GM21717 (cell line): ENCODE measurements around the gene PKNOX2.

ENCODE experiments used
- ATAC-seq: cut with Tn5 transposase; IDR thresholded peaks from one replicate; pipeline ENCODE4 v1.9.1; 2021; ENCODE audit warnings: mild to moderate bottlenecking, moderate library complexity; ENCODE audit not compliant: unreplicated experiment

PKNOX2 gene

DNA sequence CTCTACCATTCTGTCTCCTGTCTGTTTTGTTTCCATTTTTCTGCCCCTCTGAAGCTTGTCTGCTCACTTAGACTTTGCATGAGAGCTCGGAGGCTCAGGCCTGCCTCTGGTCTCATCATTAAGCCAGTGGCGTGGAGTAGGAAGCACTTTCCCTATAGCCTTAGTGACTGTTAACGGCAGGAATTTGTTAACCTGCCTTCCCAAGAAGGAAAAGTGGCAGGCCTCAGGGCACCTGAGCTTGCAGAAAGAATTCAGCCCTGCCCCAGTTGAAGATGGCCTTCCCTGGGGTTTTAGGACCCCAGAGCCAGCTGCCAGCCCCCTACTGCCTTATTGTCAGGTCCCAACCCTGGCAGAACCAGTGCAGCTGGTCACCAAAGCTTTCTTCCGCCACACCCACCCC, 93.2 kb downstream of the PKNOX2 start:
- no peak for ATAC-seq

DNA sequence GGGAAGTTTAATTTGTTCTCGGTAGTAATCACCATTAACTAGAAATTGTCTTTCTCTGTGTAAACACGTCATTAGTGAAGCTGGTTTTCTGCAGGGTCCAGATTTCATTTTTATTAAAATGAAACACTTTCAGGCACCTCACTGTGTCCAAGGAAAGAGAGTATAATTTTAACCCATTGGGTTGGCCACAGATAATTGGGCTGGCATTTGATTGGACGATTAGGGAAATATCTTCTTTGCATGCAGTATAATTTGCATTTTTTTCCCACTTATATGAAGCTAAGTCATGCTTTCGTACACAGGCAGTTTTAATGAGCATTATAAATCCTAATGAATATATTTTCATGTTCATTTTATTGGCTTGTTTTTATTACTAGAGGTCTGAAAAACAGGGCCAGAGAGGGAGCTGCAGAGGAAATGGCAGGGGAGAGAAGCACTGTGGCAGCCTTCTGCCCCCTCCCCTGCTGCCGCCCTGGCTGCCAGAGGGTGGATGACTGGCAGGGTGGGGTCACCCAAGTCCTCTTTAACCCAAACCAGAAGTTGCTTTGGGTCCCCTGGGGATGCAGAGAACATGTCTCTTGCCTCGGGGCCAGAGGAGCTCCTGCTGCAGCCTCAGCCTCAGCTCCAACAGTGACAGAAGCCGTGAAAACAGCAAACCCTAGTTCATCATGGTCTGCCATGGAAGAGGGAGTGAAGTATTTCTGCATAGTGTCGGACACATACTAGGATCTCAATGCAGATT, 93.9 kb downstream of the PKNOX2 start:
- no peak for ATAC-seq

DNA sequence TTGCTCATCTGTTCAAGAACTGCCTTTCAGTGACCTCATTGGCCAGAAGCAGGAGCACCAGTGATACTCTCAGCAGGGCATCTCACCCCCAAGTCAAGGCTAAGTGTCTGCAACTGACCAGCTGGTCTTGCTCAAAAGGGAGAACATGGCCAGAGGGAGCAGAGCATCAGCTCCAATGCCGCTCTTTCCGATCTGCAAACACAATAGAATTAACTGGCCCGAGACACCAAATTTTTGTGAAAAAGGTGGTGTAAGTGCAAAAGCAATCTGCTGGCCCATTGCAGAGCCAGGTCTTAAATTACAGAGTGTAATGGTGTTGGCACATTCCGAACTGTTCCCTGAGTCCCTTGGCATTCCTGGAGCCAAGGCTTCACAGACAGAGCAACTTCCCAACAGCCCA, 97.0 kb downstream of the PKNOX2 start:
- ATAC-seq = no peak

DNA sequence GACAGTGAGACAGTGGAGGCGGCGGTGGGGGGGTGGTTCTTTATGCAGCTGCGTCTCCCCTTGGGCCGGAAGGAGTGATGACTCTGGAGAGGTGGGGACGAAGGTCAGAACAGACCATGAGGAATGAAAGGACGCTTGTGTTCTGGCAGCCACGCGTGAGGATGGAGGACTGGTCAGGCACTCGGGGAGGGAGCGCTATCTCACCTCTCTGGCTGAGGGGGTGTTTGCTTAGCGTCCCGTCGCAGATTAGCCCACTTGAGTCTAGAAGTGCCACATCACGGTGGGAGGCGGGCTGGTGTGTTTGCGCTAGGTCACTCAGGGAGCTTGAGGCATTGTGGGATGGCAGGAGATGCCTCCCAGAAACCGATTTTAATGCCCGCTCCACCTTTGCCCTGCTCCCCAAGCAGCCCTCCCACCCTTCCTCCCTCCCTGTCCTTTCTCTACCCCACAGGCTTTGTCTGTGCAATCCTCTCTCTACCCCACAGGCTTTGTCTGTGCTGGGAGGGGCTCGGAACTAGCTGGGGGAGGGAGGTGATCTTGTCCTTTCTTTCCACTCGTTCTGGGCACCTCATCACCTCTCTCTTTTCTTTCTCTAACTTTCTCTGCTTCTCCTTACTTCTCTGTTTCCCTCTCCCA, 97.8 kb downstream of the PKNOX2 start:
- ATAC-seq = no peak

DNA sequence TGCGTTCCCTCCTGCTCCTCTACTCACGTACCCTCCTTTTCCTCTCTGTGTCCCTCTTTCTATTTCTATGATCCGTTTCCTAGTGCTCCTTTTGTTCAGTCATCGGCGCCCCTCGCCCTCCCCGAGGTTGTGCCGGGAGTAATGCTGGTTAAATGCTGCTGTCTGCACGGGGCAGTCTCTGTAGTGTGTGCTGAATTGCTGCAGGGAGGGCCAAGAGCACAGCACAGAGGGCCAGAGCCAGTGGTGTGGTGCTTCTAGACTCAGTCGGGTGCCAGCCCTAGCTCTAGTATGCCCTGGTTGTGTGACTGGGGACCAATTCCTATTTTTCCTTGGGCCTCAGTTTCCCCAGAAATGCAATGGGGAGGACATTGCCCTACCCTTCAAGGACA, 98.3 kb downstream of the PKNOX2 start:
- no peak for ATAC-seq

DNA sequence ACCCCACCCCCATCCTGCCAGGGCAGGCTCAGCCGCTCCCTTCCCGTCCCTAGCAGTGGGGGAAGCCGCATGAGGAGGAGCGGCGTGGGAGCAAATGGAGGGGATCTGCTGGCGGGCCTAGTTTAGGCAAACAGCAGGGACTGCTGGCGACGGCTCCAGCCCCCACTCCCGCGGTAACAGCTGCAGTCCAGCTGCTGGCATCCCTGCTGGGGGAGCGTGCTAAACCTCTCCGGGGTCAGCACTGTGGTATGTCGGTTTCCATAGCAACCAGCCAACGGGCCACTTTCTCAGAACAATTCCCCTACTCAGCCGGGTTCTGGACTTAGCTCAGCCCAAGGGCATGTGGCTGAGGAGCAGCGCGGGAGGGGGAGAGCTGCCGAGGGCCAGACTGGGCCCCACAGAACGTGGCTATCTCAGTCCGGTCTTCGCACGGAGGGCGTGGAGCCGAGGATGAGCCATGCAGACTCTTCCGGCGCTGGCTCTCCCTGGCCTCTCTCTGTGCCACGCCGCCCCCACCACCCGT, 98.8 kb downstream of the PKNOX2 start:
- ATAC-seq = no peak

DNA sequence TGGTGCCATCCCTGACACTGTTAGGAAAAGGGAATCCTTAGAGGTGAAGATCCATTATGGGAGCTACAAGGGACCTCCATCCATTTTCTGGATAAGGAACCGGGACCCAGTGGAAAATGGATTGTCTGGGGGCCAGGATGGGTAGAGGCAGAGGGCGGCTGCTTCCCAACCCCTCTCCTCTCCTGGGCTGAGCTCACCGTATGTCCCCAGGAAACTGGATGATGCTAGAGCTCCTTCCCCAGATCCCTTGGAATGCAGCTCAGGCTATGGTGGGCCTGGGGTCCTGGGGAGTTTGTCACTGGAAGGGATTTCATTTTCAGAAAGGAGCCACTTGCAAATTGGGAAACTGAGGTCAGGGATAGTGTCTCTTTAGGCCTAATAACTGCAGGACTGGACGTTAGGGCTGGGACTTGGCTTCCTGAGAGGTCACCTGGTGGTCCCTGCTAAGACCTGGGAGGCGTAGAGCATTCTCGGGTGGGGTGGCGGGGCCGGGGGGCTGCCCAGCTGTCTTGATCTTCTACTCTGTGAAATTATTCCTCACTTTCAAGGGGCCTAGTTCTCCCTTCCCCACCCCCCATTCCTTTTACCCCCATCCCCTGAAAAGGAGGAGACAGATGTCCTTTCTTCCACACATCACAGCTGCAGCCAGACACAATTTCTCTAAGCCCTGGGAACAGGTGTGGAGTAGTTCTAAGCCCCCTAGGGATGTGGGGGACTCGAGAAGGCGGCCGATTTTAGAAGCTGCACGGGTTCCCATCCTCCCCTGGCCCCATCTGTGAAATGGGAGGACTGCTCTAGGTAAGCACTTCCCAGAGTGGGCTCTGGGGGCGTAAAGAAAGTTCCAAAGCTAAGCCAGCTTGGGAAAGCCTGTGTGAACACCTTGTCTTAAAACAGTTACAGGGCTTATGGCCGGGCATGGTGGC, 99.8 kb downstream of the PKNOX2 start:
- no peak for ATAC-seq

DNA sequence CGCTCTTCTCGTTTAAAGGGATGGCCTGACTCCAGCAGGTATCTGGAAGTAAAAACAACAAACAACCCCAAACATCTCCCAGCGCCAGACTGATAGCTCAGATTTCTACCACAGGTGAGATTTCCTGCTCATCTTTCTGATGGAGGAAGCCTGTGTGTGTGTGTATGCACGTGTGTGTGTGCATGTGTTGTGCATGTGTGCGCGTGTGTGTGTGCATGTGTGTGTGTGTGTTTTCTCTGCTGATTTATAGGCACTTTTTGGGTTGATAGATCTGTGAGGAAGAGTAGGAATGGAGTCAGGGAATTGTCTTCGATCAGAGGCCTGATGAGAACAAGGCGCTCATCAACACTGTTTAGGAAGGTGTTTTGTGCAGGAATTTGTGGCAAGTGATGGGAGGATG, 103.0 kb downstream of the PKNOX2 start:
- ATAC-seq = no peak

DNA sequence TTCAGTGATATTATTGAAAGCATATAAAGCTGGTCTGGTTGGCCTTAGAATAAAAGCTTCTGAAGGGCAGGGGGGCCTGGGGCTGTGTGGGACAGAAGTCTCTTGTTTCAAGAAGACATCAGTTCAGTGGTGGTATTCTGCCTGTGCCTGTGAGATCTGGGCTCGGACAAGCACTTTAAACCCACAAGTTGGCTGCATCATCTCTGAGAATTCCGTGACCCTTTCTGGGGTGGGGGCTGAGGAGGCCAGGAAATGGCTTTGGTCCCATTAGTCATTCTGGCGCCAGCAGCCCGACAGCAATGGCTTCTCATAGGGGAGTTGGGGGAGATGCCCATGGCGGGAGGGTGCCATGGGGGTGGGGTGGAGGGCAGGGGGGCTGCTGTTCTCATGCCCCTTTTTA, 104.1 kb downstream of the PKNOX2 start:
- no peak for ATAC-seq

DNA sequence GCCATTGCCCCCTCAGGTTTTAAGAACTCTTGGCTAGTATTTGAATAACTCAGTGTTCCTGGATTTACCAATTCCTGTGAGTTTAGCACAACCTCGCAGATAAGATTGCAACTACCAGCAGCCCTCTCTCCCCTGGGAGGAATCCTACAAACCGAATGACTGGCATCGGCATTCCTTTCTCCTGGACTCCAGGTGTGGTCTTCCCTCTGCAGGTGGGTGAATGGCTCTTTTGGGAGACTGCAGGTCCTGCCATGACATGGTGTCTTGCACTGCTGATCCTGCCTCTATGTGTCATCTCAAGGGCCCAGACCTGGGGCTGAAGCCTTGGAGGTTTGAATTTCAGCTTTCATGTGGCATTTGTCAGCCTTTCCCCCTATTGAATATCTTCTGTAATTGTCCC, 105.6 kb downstream of the PKNOX2 start:
- no peak for ATAC-seq

DNA sequence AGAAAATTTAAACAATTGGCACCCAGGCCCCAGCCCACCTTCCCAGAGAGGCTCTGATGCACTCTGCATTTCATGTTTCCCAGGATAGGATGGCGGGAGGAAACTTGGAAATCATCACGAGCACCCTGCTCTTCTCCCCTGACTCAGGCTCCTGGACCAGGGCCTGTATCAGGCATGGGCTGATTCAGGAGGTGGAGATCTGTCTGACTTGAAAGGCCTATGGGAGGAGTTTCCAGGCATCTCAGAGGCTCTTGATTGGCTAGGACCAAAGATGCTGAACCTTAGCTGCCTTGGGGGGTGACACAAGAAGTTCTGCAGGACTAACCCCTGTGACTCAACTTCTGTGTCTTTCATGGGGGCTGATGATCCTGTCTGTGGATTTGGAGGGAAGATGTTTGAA, 106.2 kb downstream of the PKNOX2 start:
- no peak for ATAC-seq

DNA sequence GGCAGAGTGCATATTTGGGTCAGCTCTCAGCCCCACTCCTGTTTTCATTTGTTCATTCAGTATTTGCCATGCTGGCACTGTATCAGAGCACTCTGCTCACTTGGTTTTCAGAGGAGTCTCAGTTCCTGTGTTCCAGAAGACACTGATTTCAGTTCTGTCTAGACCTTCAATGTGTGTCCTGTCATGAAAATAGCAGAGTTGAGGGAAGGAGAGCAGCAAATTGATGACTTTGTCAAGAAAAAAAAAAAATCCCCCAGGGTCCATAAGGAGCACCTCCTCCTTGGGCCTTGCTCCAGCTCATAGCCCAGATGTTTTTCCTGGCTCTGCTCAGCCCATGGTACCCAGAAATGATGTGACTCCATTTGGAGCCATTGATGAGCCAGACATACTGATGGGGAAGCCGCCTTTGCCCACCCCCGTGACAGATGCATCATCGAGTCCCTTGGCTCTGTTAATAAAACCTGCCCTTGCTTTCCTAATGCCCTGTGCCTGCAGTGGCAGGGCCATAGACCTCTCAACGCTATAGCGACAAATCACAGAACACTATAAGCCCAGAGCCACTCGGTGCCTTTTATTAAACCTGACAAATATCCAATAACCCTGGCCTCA, 107.0 kb downstream of the PKNOX2 start:
- no peak for ATAC-seq

DNA sequence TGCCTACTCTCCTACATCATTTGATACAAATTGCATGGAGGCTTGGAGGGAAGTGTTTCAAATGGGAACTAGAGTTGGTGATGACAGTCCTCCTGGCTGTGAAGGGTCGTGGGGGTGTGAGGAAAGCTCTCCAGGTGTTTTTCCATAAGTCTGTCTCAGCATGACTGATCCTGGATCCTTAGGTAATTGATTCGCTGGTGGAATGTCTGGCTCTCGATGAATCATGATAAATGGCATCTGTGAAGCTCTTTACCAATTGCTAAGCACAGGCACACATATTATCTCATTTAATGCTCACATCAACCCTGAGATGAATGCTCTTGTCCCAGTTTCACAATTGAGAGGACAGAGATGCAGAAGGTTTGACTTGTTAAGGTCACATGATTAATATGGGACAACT, 107.5 kb downstream of the PKNOX2 start:
- ATAC-seq = no peak

DNA sequence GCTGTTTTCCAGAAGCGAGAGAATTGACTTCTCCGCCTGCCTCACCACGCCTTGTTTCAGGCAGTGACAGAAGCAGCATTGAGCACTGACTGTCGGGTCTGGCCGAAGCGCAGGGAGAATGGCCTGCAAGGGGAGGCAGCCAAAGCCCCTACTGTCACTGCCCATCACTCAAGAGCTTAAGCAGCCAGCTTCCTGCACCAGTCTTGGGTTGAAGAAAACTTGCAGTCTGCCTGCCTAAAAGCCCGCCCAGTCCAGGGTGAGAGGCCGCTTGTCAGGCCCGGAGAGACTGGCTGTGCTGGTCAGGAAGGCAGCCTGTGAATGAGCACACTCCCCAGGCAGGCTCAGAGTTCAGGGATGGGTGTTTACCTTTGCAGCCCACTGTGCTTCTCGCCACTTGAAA, 108.3 kb downstream of the PKNOX2 start:
- ATAC-seq = no peak

DNA sequence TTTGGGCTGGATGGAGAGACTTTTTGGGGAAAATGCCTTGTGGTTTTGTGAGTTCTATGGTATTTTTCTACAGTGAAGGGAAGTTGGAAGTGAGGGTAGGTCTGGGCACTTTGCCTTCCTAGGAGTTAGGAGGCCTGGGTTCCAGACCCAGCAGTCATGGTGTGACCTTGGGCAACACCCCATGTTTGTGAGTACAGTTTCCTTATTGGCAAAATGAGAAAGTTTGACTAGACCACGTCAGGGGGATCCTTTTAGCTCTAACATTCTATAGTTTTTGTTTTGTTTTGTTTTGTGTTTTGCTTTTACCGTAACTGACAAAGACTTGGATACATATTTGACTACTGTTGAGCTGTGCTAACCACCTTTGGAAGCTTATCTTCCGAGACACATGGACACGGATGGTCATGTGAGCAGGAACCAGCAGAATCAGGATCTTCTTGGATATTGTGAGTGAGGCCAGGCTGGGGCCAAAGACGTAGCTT, 109.0 kb downstream of the PKNOX2 start:
- no peak for ATAC-seq

DNA sequence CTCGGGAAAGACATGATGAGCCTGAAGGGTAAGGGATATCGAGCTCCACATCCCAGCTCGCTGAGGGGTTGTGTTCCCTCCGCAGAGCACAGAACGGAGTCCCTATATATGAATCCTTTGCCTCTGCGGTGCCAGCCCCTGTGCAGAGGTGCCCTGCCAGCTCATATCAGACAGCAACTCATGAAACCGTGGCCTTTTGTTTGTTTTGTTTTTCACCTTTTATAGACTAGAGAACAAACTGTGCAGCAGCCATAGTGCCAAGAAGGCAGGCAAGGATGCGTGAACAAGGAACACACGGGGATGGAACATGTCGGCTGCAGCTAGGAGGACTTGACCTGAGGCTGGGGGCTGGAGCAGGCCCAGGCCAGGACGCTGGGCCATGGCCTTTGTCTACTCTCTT, 109.8 kb downstream of the PKNOX2 start:
- no peak for ATAC-seq

DNA sequence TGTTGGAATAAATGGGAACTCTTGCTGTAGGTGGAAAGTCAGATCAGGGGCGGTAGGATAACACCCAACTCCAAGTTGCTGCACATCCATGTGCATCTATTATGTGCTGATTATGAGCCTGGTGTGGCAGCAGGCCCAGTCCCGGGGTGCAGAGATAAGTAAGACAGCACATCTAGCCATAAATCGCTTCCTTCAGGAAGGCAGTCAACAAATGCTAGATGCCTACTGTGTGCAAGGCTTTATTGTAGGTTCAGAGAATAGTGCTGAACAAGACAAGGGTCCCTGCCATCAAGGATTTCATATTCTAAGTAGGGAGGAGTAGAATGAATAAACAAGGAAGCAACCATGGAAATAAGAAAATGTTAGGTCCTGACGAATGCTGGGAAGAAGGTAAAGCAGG, 110.2 kb downstream of the PKNOX2 start:
- no peak for ATAC-seq

DNA sequence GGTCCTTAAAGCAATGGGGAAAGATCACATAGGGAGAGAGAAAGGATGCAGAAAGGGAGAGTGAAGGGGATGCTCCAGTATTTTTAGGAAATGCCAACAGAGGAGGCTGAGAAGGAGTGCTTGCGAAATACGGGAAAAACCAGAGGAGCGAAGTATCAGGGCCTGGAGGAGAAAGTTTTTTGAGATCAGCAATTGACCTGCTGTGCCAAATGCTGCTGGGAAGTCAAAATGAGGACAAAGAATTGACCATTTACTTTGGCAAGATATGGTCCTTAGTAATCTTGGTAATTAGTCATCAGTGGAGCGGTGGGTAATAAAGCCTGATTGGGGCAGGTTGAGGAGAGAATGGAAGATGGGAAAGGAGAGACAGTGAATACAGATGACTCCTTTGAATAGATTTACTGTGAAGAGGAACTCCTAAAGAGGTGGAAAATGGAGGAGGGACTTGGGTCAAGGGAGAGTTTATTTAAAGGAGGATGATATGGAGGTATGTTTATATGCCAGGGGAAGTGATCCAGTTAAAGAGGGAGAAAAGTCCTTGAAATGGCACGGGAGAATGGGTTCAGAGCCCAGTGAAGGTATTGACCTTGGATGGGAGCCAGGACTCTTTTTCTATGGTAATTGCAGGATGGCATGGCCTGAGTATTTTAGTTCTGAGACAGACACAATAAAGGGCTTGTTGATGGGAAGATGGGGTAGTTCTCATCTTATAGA, 111.5 kb downstream of the PKNOX2 start:
- ATAC-seq = no peak

DNA sequence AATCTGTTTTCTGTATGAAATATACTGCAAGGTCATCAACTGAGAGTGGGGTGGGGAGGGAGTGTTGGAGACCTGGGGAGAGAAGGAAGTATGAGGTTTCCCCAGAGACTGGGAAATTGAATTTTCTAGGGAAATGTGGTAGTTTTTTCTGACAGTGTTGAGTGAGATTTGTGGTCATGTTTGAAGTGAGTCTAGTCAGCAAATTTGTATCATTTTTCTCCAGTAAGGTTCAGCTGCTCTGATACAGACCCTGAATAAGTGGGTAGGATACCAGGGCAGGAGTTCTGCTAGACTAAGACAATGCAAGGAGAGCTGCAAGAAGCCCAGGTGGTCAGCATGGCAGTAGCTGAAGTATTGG, 112.0 kb downstream of the PKNOX2 start:
- ATAC-seq = no peak

DNA sequence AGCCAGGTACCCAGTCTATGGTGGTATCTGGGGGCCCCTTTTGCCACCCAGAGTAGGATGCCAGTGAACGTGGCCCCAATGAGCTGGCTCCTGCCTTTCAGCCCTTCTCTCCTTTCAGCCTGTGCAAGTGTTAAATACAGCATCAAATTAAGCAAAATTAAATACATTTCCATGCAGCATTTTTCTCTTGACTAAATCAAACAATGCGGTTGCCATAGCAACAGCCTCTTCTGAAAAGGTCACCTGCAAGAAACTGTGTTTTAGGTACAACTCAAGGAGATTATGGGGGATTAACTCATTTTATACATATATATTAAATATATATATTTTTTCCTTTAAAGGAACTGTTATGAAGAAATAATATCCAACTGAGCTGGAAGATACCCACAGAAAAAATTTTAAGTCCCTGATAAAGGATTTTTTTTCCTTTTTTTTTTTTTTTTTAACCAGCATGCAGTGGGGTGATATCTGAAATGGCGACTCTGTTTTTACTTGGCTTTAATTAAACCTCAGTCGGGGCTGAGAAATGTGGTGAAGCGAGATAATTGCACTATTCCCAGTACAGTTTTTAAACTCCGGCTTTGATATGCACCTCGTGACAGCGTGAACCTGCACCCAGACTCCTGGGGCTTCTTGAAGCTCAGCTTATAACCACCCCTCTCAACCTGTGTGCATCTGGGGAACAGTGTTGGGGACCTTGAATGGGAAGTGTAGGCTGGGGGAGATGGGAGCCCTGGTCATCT, 115.3 kb downstream of the PKNOX2 start:
- ATAC-seq = no peak
